GM18507 (cell line): ENCODE data around the gene NUP188.
A peak's percentile ranks its signal among the peaks of the same experiment; 100 is the strongest.

ENCODE experiments used
- DNase-seq: peaks from one replicate; pipeline ENCODE4 v3.0.0; 2011; ENCODE audit warnings: low read depth; ENCODE audit not compliant: insufficient read length; ENCODE audit errors: extremely low spot score
- FAIRE-seq: peaks from 2 replicates; lab custom pipeline; 2011; peaks lifted over from hg19 to GRCh38; lab: Jason Lieb, UNC

Gene NUP188

GRCh38 chr9:128913048-128913900 is 34.2 kb upstream of the NUP188 start:
- FAIRE-seq: no peak

GRCh38 chr9:128913995-128914772 is 33.3 kb upstream of the NUP188 start:
- DNase-seq: no peak

More at GRCh38 chr9:128913048-128913900, 34.2 kb upstream of the NUP188 start:
- DNase-seq: no peak

GRCh38 chr9:128916204-128916603 is 31.3 kb upstream of the NUP188 start:
- DNase-seq: no peak
- FAIRE-seq: no peak

More at GRCh38 chr9:128913995-128914772, 33.3 kb upstream of the NUP188 start:
- no peak for FAIRE-seq

GRCh38 chr9:128916745-128917144 is 30.8 kb upstream of the NUP188 start:
- no peak for DNase-seq
- FAIRE-seq: no peak

- DNase-seq: no peak
- FAIRE-seq: no peak
These were observed 30.2 kb upstream of the NUP188 start for GRCh38 chr9:128917151-128917849.

- no peak for FAIRE-seq
- DNase-seq: no peak
These were observed 28.6 kb upstream of the NUP188 start for GRCh38 chr9:128918921-128919320.

- FAIRE-seq (no peak), DNase-seq (no peak)
These were observed 28.0 kb upstream of the NUP188 start for GRCh38 chr9:128919402-128920089.

GRCh38 chr9:128920381-128921058 is 27.0 kb upstream of the NUP188 start, which contains the start of gene PHYHD1:
Gene PHYHD1 (plus strand): TSS chr9:128920982. CDS start chr9:128922324, 1,342 bp downstream.
- FAIRE-seq (no peak), DNase-seq (no peak)

- DNase-seq: no peak
- FAIRE-seq: no peak
These were observed 25.4 kb upstream of the NUP188 start for GRCh38 chr9:128921881-128922763.

GRCh38 chr9:128923493-128923883 is 24.0 kb upstream of the NUP188 start:
- no peak for FAIRE-seq
- DNase-seq: no peak

- peak; percentile 75 for FAIRE-seq
- peak; percentile 61 for DNase-seq
These were observed 19.6 kb upstream of the NUP188 start for GRCh38 chr9:128927731-128928411.

- FAIRE-seq (no peak), DNase-seq (no peak)
These were observed 18.9 kb upstream of the NUP188 start for GRCh38 chr9:128928624-128929023.

- DNase-seq (no peak), FAIRE-seq (no peak)
These were observed 17.9 kb upstream of the NUP188 start for GRCh38 chr9:128929560-128929959.

GRCh38 chr9:128933731-128934130 is 13.8 kb upstream of the NUP188 start:
- FAIRE-seq (no peak), DNase-seq (no peak)

- no peak for FAIRE-seq
- DNase-seq: no peak
These were observed 11.2 kb upstream of the NUP188 start for GRCh38 chr9:128936171-128936865.

- FAIRE-seq: no peak
These were observed 10.0 kb upstream of the NUP188 start for GRCh38 chr9:128937310-128938165.

More at GRCh38 chr9:128937310-128938165, 10.0 kb upstream of the NUP188 start:
- DNase-seq: no peak
